GM12892 (cell line): ENCODE measurements around the gene RINL.

Source experiments
- POLR2A ChIP-seq: IDR thresholded peaks from 2 replicates; pipeline ENCODE4 v1.6.1; 2011; ENCODE audit warnings: low read depth, low read length, control low read depth
- POLR2AphosphoS5 ChIP-seq: IDR thresholded peaks from 2 replicates; pipeline ENCODE4 v1.6.1; 2011; ENCODE audit warnings: low read depth, low read length, control low read depth

GRCh38 chr19:38888876-38889275, 10.8 kb upstream of the RINL start:
- TF ChIP-seq POLR2A (no peak), POLR2AphosphoS5 (no peak)
